SU-DHL-6 (cell line): Measurements from ENCODE around the gene MAP2K1.
"Not testable (repeated sequence)": the region's sequence is repeated elsewhere in the genome, so short reads cannot be mapped to it uniquely, and the experiment has no call there.

Source experiments
- H2AFZ ChIP-seq: fragments of 200-600 bp; sonication (generic); 2 replicates; pipeline ENCODE4 v1.6.1; 2014; ENCODE audit warnings: low read depth, mild to moderate bottlenecking, moderate library complexity, mixed read lengths, antibody characterized with exemption, low read length; ENCODE audit not compliant: severe bottlenecking
- H3F3A ChIP-seq: fragments of 200-600 bp; shearing (Covaris generic); 2 replicates; pipeline ENCODE4 v1.6.0; 2016; ENCODE audit warnings: antibody characterized with exemption, mild to moderate bottlenecking; ENCODE audit not compliant: insufficient read depth
- H3K27ac ChIP-seq: fragments of 200-600 bp; sonication (generic); 2 replicates; pipeline ENCODE4 v1.5.1; 2016; ENCODE audit warnings: low read depth, mild to moderate bottlenecking, low read length, moderate library complexity, mixed read lengths
- H3K27me3 ChIP-seq: fragments of 200-600 bp; sonication (generic), shearing (Covaris generic); 2 replicates; pipeline ENCODE4 v1.6.0; 2014; ENCODE audit warnings: mild to moderate bottlenecking, low read length
- H3K36me3 ChIP-seq: fragments of 200-600 bp; sonication (generic); 2 replicates; pipeline ENCODE4 v1.6.1; 2014; ENCODE audit warnings: mild to moderate bottlenecking, low read length, mixed read lengths
- H3K4me2 ChIP-seq: fragments of 300-600, 200-600 bp; shearing (Covaris generic), sonication (generic); 2 replicates; pipeline ENCODE4 v1.6.0; 2014; ENCODE audit warnings: low read length, low read depth, mild to moderate bottlenecking; ENCODE audit not compliant: poor library complexity, severe bottlenecking
- H3K4me3 ChIP-seq: fragments of 200-600 bp; sonication (generic); 2 replicates; pipeline ENCODE4 v1.5.1; 2014; ENCODE audit warnings: antibody characterized with exemption, low read length, mild to moderate bottlenecking, mixed read lengths; ENCODE audit not compliant: insufficient read depth, poor library complexity, severe bottlenecking
- H3K79me2 ChIP-seq: fragments of 200-600 bp; sonication (generic); 2 replicates; pipeline ENCODE4 v1.6.1; 2014; ENCODE audit warnings: mild to moderate bottlenecking, low read length, moderate library complexity; ENCODE audit not compliant: insufficient read depth
- H3K9ac ChIP-seq: fragments of 200-600 bp; sonication (generic); 2 replicates; pipeline ENCODE4 v1.7.0; 2014; ENCODE audit warnings: mild to moderate bottlenecking, low read length
- H3K9me2 ChIP-seq: fragments of 200-600 bp; sonication (generic); replicated peaks from 2 replicates; pipeline ENCODE4 v1.6.1; 2014; ENCODE audit warnings: low read length; ENCODE audit not compliant: insufficient read depth
- H3K9me3 ChIP-seq: fragments of 200-600 bp; sonication (generic); 2 replicates; pipeline ENCODE4 v1.6.1; 2014; ENCODE audit warnings: low read length, mixed read lengths; ENCODE audit not compliant: insufficient read depth
- H4K20me1 ChIP-seq: fragments of 200-600 bp; sonication (generic); 2 replicates; pipeline ENCODE4 v1.6.1; 2014; ENCODE audit warnings: low read depth, mild to moderate bottlenecking, antibody characterized with exemption, low read length, moderate library complexity, mixed read lengths
- EZH2phosphoT487 ChIP-seq: fragments of 200-600 bp; sonication (generic), shearing (Covaris generic); conservative IDR thresholded peaks from 2 replicates; pipeline ENCODE4 v1.6.1; 2018; ENCODE audit warnings: mild to moderate bottlenecking, antibody characterized with exemption, low read length, moderate library complexity, mixed read lengths
- TF ChIP-seq, protein P1 (sequence below): fragments of 200-600 bp; sonication (generic); IDR thresholded peaks from one replicate; pipeline ENCODE4 v1.5.1; 2017; ENCODE audit warnings: antibody characterized with exemption, mild to moderate bottlenecking, low read length, moderate library complexity; ENCODE audit not compliant: insufficient read depth, poor library complexity, severe bottlenecking

The MAP2K1 gene

DNA sequence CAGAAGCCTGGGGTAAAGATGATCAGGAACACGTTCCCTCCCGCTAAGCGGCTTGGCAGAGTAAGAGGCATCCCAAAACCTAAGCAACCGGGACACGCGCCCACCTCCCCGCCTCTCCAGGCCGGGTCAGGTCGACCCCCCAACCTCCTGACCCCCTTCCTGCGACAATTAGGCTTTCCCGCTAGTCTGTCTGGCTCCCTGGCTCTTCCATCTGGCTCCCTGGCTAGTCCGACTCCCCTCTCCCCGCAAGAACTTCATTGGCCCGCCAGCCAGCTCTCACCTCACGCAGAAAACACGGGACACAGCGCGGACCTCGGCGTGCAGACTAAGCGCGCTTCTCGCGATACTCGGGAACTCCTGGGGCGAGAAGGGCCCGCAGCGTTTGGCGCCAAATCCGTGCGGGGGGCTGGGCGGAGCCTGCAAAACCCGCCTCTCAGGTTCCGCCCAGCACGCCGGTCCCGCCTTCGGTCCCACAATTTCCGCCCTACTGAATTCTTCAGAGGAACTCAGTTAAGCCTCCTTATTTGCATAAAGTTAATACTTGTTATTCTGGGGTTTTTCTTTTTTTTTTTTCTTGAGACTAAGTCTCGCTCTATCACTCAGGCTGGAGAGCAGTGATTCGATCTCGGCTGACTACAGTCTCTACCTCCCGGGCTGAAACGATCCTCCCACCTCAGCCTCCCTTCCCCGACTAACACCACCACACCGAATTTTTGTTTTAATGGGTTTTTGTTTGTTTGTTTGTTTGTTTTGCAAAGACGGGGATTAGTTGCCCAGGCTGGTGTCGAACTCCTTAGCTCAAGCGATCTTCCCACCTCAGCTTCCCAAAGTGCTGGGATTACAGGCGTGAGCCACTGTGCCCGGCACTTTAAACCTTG, 30.1 kb upstream of the MAP2K1 start, which contains the start of gene TIPIN:
TSS of gene TIPIN (minus strand) at position 327 of the 878 bp plus-strand sequence. CDS start 3,738 bp downstream, outside the sequence.
- TF ChIP-seq EZH2phosphoT487, result no peak
- TF ChIP-seq, protein P1, sequence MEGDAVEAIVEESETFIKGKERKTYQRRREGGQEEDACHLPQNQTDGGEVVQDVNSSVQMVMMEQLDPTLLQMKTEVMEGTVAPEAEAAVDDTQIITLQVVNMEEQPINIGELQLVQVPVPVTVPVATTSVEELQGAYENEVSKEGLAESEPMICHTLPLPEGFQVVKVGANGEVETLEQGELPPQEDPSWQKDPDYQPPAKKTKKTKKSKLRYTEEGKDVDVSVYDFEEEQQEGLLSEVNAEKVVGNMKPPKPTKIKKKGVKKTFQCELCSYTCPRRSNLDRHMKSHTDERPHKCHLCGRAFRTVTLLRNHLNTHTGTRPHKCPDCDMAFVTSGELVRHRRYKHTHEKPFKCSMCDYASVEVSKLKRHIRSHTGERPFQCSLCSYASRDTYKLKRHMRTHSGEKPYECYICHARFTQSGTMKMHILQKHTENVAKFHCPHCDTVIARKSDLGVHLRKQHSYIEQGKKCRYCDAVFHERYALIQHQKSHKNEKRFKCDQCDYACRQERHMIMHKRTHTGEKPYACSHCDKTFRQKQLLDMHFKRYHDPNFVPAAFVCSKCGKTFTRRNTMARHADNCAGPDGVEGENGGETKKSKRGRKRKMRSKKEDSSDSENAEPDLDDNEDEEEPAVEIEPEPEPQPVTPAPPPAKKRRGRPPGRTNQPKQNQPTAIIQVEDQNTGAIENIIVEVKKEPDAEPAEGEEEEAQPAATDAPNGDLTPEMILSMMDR, result no peak
- peak within 1 kb of the TSS; percentile 80 for H3K4me3 ChIP-seq

DNA sequence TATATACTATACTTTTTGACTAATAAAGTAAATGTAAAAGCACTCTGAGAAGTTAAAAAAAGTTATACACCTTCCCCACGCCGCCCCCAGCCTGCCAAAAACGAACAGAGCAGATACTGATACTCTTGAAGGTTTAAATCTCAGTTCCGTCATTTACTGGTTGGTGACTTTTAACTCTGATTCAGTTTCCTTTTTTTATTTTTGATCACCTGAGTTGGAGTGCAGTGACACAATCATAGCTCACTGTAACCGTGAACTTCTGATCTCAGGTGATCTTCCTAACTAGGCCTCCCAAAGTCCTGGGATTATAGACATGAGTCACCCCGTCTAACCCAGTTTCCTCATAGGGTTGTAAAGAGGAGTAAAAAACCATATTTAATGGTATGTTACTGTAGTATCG, 27.0 kb upstream of the MAP2K1 start:
- TF ChIP-seq EZH2phosphoT487, result no peak
- TF ChIP-seq, protein P1, result no peak
- Histone ChIP-seq H3F3A (peaks cover under 1% of the 10 kb centered on the region; the same call in 1 of the 2 replicates), H3K9me2 (no peaks in the 10 kb centered on the region), H3K4me2 (no peak overlapping the region), H3K79me2 (peaks cover 16% of the 10 kb centered on the region), H2AFZ (no peak overlapping the region), H3K36me3 (no peaks in the 10 kb centered on the region), H3K4me3 (no peak overlapping the region), H4K20me1 (no peaks in the 10 kb centered on the region), H3K9ac (no peak overlapping the region), H3K27ac (no peak overlapping the region), H3K27me3 (no peaks in the 10 kb centered on the region), H3K9me3 (no peaks in the 10 kb centered on the region)

More for the DNA sequence above, 30.1 kb upstream of the MAP2K1 start, which contains the start of gene TIPIN:
- Histone ChIP-seq H3K4me2 (peak within 1 kb of the TSS; percentile 72), H3K36me3 (peaks cover 6% of the 10 kb centered on the region; the same call in 1 of the 2 replicates), H3K9me3 (no peaks in the 10 kb centered on the region), H3K9me2 (no peaks in the 10 kb centered on the region), H2AFZ (peak within 1 kb of the TSS; percentile 90), H4K20me1 (no peaks in the 10 kb centered on the region), H3K79me2 (peaks cover 31% of the 10 kb centered on the region), H3F3A (peaks cover 11% of the 10 kb centered on the region; the same call in 1 of the 2 replicates), H3K9ac (peak within 1 kb of the TSS; percentile 82), H3K27me3 (no peaks in the 10 kb centered on the region), H3K27ac (peak within 1 kb of the TSS; percentile 56)

DNA sequence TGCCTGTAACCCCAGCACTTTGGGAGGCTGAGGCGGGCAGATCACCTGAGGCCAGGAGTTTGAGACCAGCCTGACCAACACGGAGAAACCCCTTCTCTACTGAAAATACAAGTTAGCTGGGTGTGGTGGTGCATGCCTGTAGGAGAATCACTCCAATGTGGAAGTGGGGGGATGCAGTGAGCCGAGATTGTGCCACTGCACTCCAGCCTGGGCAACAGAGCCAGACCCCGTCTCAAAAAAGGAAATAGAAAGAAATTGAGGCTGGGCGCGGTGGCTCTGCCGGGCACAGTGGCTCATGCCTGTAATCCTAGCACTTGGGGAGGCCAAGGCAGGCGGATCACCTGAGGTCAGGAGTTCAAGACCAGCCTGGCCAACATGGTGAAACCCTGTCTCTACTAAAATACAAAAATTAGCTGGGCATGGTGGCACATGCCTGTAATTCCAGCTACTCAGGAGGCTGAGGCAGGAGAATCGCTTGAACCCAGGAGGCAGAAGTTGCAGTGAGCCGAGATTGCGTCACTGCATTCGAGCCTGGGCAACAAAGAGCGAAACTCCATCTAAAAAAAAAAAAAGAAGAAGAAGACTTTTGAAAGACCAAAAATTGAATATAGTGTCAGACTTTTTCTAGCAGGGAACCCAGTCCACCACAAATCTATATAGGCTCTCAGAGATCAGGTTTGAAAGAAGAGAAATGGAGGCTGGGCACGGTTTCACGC, 24.8 kb upstream of the MAP2K1 start:
- not testable (repeated sequence) for H3K4me2 ChIP-seq, H3K9ac ChIP-seq, H3F3A ChIP-seq, H2AFZ ChIP-seq, H3K4me3 ChIP-seq, H3K36me3 ChIP-seq, H3K27me3 ChIP-seq, H3K9me2 ChIP-seq, H3K9me3 ChIP-seq, H4K20me1 ChIP-seq, H3K27ac ChIP-seq, H3K79me2 ChIP-seq
